ENCODE data around the gene ALOX15B. TPM values are rescaled to one million over a fixed set of nuclear protein-coding genes. Genes with fewer than 3 reads are reported as not detected.

Gene ALOX15B
- total and polyA plus RNA-seq, 9 of the 15 experiments (the other 6 are each of a cell fraction or from before 2014, with no cell fraction given), result 0.04 TPM; not detected in 8

DNA sequence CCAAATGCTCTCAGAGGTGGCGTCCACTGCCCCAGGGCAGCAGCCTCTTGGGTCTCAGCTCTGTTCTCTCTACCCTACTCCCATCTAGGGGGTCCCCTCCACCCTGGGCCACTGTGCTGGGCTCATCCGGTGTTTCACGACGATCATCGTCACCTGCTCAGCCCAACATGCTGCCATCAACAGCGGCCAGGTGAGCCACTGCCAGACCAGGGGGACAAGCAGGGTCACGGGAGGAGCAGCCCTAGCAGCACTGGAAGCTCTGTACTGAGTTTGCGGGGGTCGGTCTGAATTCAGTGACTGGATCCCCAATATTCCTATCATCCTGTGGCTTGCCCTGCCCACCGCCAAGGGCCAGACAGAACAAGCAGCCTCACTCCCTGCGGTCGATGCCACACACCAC is 32.6 kb downstream of the ALOX15B start:
- Histone ChIP-seq H3K27ac (ENCODE audit: extremely low read depth, low read depth, low read length) (no peak overlapping the region), H4K20me1 (replicated peaks; ENCODE audit: control insufficient read depth, insufficient read depth, low read length) (no peaks in the 10 kb centered on the region), H3K9ac (ENCODE audit: insufficient read depth in 1 of 2, low read depth in 2 of 2, low read length in 2 of 2) (no peak overlapping the region), H3K36me3 (ENCODE audit: control insufficient read depth, insufficient read depth, low read length) (no peaks in the 10 kb centered on the region), H3K9me1 (ENCODE audit: control insufficient read depth, insufficient read depth, low read length) (no peaks in the 10 kb centered on the region), H3K27me3 (ENCODE audit: control insufficient read depth in 2 of 2, insufficient read depth in 2 of 2, low read length in 2 of 2) (peaks cover 0 to 25% of the 10 kb centered on the region in 2 experiments; a peak in 3 of 5 replicates), H3K4me3 (no peak overlapping the region), H3K9me3 (replicated peaks; ENCODE audit: control insufficient read depth, insufficient read depth, low read depth, low read length) (no peaks in the 10 kb centered on the region), H3K79me2 (ENCODE audit: control insufficient read depth, insufficient read depth, low read length) (no peaks in the 10 kb centered on the region), H2AFZ (ENCODE audit: low read depth, low read length) (no peak overlapping the region), H3K4me1 (replicated peaks in 1 of 2; ENCODE audit: control insufficient read depth in 2 of 2, insufficient read depth in 2 of 2, low read length in 2 of 2) (peaks cover 5 to 24% of the 10 kb centered on the region in 2 experiments; a peak in 3 of 5 replicates), H3K4me2 (ENCODE audit: insufficient read depth, low read length) (no peak overlapping the region)
- no TSS peak for BruUV-seq (replicated peaks)
- TF ChIP-seq ZFP1 (CRISPR knock-in tag; IDR thresholded peaks at IDR 0.05) (no peak), ZNF324 (CRISPR knock-in tag; IDR thresholded peaks at IDR 0.05) (no peak), ZFX (CRISPR knock-in tag; IDR thresholded peaks at IDR 0.05) (no peak), FOXJ3 (CRISPR knock-in tag; IDR thresholded peaks at IDR 0.05) (no peak), FOXP1 (CRISPR knock-in tag; IDR thresholded peaks at IDR 0.05) (no peak), NFRKB (IDR thresholded peaks at IDR 0.05; ENCODE audit: low read depth) (no peak), KLF13 (tag; IDR thresholded peaks at IDR 0.05; ENCODE audit: borderline replicate concordance, low read depth) (no peak), CEBPB (tag; IDR thresholded peaks at IDR 0.05) (no peak), HDAC8 (tag; IDR thresholded peaks at IDR 0.05) (no peak), HNRNPLL (IDR thresholded peaks at IDR 0.05; ENCODE audit: low read depth, low read length, poor library complexity, severe bottlenecking) (no peak), ZNF311 (CRISPR knock-in tag; IDR thresholded peaks at IDR 0.05) (no peak)
- TF ChIP-seq, protein P1, sequence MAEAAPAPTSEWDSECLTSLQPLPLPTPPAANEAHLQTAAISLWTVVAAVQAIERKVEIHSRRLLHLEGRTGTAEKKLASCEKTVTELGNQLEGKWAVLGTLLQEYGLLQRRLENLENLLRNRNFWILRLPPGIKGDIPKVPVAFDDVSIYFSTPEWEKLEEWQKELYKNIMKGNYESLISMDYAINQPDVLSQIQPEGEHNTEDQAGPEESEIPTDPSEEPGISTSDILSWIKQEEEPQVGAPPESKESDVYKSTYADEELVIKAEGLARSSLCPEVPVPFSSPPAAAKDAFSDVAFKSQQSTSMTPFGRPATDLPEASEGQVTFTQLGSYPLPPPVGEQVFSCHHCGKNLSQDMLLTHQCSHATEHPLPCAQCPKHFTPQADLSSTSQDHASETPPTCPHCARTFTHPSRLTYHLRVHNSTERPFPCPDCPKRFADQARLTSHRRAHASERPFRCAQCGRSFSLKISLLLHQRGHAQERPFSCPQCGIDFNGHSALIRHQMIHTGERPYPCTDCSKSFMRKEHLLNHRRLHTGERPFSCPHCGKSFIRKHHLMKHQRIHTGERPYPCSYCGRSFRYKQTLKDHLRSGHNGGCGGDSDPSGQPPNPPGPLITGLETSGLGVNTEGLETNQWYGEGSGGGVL (CRISPR knock-in tag; IDR thresholded peaks at IDR 0.05), result no peak
- TF ChIP-seq, protein P2, sequence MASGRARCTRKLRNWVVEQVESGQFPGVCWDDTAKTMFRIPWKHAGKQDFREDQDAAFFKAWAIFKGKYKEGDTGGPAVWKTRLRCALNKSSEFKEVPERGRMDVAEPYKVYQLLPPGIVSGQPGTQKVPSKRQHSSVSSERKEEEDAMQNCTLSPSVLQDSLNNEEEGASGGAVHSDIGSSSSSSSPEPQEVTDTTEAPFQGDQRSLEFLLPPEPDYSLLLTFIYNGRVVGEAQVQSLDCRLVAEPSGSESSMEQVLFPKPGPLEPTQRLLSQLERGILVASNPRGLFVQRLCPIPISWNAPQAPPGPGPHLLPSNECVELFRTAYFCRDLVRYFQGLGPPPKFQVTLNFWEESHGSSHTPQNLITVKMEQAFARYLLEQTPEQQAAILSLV (tag; IDR thresholded peaks at IDR 0.05), result no peak
- TF ChIP-seq, protein P3, sequence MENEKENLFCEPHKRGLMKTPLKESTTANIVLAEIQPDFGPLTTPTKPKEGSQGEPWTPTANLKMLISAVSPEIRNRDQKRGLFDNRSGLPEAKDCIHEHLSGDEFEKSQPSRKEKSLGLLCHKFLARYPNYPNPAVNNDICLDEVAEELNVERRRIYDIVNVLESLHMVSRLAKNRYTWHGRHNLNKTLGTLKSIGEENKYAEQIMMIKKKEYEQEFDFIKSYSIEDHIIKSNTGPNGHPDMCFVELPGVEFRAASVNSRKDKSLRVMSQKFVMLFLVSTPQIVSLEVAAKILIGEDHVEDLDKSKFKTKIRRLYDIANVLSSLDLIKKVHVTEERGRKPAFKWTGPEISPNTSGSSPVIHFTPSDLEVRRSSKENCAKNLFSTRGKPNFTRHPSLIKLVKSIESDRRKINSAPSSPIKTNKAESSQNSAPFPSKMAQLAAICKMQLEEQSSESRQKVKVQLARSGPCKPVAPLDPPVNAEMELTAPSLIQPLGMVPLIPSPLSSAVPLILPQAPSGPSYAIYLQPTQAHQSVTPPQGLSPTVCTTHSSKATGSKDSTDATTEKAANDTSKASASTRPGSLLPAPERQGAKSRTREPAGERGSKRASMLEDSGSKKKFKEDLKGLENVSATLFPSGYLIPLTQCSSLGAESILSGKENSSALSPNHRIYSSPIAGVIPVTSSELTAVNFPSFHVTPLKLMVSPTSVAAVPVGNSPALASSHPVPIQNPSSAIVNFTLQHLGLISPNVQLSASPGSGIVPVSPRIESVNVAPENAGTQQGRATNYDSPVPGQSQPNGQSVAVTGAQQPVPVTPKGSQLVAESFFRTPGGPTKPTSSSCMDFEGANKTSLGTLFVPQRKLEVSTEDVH (IDR thresholded peaks at IDR 0.05; ENCODE audit: low read depth, partially characterized antibody), result no peak
- TF ChIP-seq, protein P4, sequence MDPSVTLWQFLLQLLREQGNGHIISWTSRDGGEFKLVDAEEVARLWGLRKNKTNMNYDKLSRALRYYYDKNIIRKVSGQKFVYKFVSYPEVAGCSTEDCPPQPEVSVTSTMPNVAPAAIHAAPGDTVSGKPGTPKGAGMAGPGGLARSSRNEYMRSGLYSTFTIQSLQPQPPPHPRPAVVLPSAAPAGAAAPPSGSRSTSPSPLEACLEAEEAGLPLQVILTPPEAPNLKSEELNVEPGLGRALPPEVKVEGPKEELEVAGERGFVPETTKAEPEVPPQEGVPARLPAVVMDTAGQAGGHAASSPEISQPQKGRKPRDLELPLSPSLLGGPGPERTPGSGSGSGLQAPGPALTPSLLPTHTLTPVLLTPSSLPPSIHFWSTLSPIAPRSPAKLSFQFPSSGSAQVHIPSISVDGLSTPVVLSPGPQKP (CRISPR knock-in tag; IDR thresholded peaks at IDR 0.05), result no peak
- no peak for ATAC-seq
- intact Hi-C loops (cut with micrococcal nuclease) (loop anchor here (5.0 kb wide), 1 partner anchor 41 kb away; no protein-coding TSS in a partner anchor), in situ Hi-C loops (cut with MboI) (loop anchor here (25.0 kb wide), 2 partner anchors 716 to 916 kb away; partner anchors contain the start of gene MFSD6L)
- no peak for DNase-seq (ENCODE audit: extremely low read depth in 1 of 4, low spot score in 3 of 4)
- WGBS (ENCODE audit: insufficient coverage, low coverage, missing lambda C conversion rate), result 53% methylated on average over 12 of the region's 12 CpGs
- FAIRE-seq, result no peak
- CTCF ChIA-PET (ENCODE audit: low intra/inter-chr PET ratio), result interaction anchor here (0.6 kb wide), 1 partner anchor 194 kb away, joined by 3 read pairs; no protein-coding TSS in a partner anchor
- POLR2A ChIA-PET, result interaction anchor here (0.6 to 2.0 kb wide), 4 partner anchors 9 to 382 kb away, joined by 3 to 5 read pairs (median 4); no protein-coding TSS in a partner anchor
